ENCODE measurements around the gene TTC23L. TPM values are rescaled to one million over a fixed set of nuclear protein-coding genes. Genes with fewer than 3 reads are reported as not detected.
A peak's percentile ranks its signal among the peaks of the same experiment; 100 is the strongest.

TTC23L gene
- total RNA-seq, 1 experiment from 2014 or later = 0.55 TPM

DNA sequence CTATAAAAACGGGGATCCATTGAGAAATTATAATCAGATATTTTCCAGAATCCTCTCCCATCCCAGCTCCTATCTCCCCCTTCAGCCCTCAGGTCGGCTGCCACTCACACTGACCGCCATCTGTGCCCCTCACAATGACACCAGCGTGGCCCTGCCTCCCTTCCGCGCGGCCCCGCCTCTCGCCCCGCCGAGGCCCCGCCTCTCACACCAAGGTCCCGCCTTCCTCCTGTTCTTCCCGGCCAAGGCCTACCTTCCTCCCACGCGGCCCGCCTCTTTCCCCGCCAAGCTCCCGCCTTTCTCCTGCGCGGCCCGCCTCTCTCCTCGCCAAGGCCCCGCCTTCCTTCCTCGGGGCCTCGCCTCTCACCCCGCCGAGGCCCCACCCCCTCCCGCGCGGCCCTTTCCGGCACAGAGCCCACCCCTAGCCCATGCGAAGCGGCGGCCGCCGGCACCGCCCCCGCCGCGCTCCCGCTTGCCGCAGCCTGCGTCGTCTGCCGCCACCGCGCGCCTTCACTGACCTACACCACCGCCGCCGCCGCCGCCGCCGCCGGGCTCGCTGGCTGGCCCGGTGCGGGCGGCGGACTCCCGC, 90.3 kb downstream of the TTC23L start, which contains the start of gene DNAJC21:
Gene DNAJC21 (plus strand): TSS at position 426 of the 586 bp plus-strand sequence. CDS start 261 bp downstream, outside the sequence.
- DNase-seq = peak; percentile 98
- Histone ChIP-seq H3K4me3 (ENCODE audit: insufficient read depth, low read depth, low read length) (peak within 1 kb of the TSS; percentile 96), H3K27me3 (ENCODE audit: control insufficient read depth, insufficient read depth, low read length) (no peaks in the 10 kb centered on the region), H3K36me3 (replicated peaks; ENCODE audit: control insufficient read depth, insufficient read depth, low read length) (peaks cover 12% of the 10 kb centered on the region)

- Histone ChIP-seq H3K36me3 (replicated peaks; ENCODE audit: control insufficient read depth, insufficient read depth, low read length) (peaks cover 10% of the 10 kb centered on the region), H3K27me3 (ENCODE audit: control insufficient read depth, insufficient read depth, low read length) (no peaks in the 10 kb centered on the region), H3K4me3 (ENCODE audit: insufficient read depth, low read depth, low read length) (peak overlapping the region; percentile 96)
- DNase-seq = peak; percentile 86
Observed at GRCh38 chr5:34929720-34930461, 90.9 kb downstream of the TTC23L start.

DNA sequence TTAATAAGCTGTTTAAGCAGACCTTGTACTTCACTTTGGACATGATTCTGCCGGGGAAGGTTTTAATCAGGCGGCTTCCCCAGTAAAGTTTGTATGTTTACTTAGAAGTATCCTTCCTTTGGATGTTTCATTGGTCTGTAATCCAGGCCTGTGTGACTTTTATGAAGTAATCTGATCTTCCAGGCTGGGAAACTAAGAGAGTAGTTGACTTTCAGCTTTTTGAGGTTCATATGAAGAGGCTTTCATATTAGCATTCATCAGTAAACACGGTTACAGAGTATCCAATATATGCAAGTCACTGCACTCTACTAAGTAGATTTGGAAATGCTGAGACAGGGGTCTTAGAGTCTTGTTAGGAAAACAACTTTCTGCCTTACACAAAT, 91.5 kb downstream of the TTC23L start:
- Histone ChIP-seq H3K36me3 (replicated peaks; ENCODE audit: control insufficient read depth, insufficient read depth, low read length) (peaks cover 6% of the 10 kb centered on the region), H3K27me3 (ENCODE audit: control insufficient read depth, insufficient read depth, low read length) (no peaks in the 10 kb centered on the region), H3K4me3 (ENCODE audit: insufficient read depth, low read depth, low read length) (peak overlapping the region; percentile 96)
- DNase-seq = no peak

- no peak for DNase-seq
- Histone ChIP-seq H3K27me3 (ENCODE audit: control insufficient read depth, insufficient read depth, low read length) (no peaks in the 10 kb centered on the region), H3K36me3 (replicated peaks; ENCODE audit: control insufficient read depth, insufficient read depth, low read length) (peaks cover 4% of the 10 kb centered on the region), H3K4me3 (ENCODE audit: insufficient read depth, low read depth, low read length) (peak overlapping the region; percentile 96)
Observed at GRCh38 chr5:34930870-34931269, 91.9 kb downstream of the TTC23L start.

DNA sequence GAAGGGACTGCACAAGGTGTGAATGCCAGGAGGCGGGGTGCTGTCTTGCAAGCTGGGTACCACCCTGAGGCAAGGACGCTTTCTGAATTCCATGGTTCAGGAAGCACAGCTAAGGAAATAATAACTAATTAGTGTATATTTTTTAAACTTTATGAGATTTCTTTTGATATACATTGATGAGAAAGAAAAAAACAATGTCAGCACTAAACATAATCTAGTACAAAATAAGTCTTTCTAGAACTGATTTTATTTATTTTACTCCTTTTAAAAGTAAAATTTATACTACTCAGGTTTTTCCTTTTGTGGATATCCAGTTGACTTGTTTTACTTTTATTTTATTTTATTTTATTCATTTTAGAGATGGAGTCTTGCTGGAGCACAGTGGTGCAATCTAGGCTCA, 94.0 kb downstream of the TTC23L start:
- Histone ChIP-seq H3K36me3 (replicated peaks; ENCODE audit: control insufficient read depth, insufficient read depth, low read length) (peaks cover 9% of the 10 kb centered on the region), H3K27me3 (ENCODE audit: control insufficient read depth, insufficient read depth, low read length) (no peaks in the 10 kb centered on the region)

GRCh38 chr5:34941936-34942335, 103.0 kb downstream of the TTC23L start:
- DNase-seq = no peak
- H3K36me3 ChIP-seq (replicated peaks; ENCODE audit: control insufficient read depth, insufficient read depth, low read length) = peaks cover 16% of the 10 kb centered on the region
- H3K27me3 ChIP-seq (ENCODE audit: control insufficient read depth, insufficient read depth, low read length) = no peaks in the 10 kb centered on the region

More for the DNA sequence above, 94.0 kb downstream of the TTC23L start:
- H3K4me3 ChIP-seq (ENCODE audit: insufficient read depth, low read depth, low read length) = no peak overlapping the region
- DNase-seq = no peak

GRCh38 chr5:34944044-34944443, 105.1 kb downstream of the TTC23L start:
- no peak for DNase-seq
- no peak overlapping the region for H3K4me3 ChIP-seq (ENCODE audit: insufficient read depth, low read depth, low read length)
- H3K36me3 ChIP-seq (replicated peaks; ENCODE audit: control insufficient read depth, insufficient read depth, low read length) = peaks cover 16% of the 10 kb centered on the region
- no peaks in the 10 kb centered on the region for H3K27me3 ChIP-seq (ENCODE audit: control insufficient read depth, insufficient read depth, low read length)

More at GRCh38 chr5:34941936-34942335, 103.0 kb downstream of the TTC23L start:
- no peak overlapping the region for H3K4me3 ChIP-seq (ENCODE audit: insufficient read depth, low read depth, low read length)

- Histone ChIP-seq H3K27me3 (ENCODE audit: control insufficient read depth, insufficient read depth, low read length) (no peaks in the 10 kb centered on the region), H3K4me3 (ENCODE audit: insufficient read depth, low read depth, low read length) (no peak overlapping the region), H3K36me3 (replicated peaks; ENCODE audit: control insufficient read depth, insufficient read depth, low read length) (peaks cover 16% of the 10 kb centered on the region)
- DNase-seq = no peak
Observed at GRCh38 chr5:34944460-34945047, 105.6 kb downstream of the TTC23L start.

Other genes starting within 250 kb of the TTC23L start
- gene RAI14, start 182.8 kb upstream of the TTC23L start, total RNA-seq (2014; rRNA removed; shearing (Covaris generic)) = 62.0 and 65.4 TPM in 2 replicates
- 47.8 and 54.2 TPM in 2 replicates for gene RAD1, start 76.3 kb downstream of the TTC23L start, total RNA-seq (2014; rRNA removed; shearing (Covaris generic))
- 73.4 and 73.9 TPM in 2 replicates for gene BRIX1, start 76.5 kb downstream of the TTC23L start, total RNA-seq (2014; rRNA removed; shearing (Covaris generic))
- 15.9 and 33.8 TPM in 2 replicates for gene DNAJC21, start 90.4 kb downstream of the TTC23L start, total RNA-seq (2014; rRNA removed; shearing (Covaris generic))
- gene AGXT2, start 208.8 kb downstream of the TTC23L start, total RNA-seq (2014; rRNA removed; shearing (Covaris generic)) = not detected in 2 replicates